ENCODE data around the gene GAB2.
A peak's percentile ranks its signal among the peaks of the same experiment; 100 is the strongest.
"Not testable (repeated sequence)": the region's sequence is repeated elsewhere in the genome, so short reads cannot be mapped to it uniquely, and the experiment has no call there.

GAB2 gene, protein sequence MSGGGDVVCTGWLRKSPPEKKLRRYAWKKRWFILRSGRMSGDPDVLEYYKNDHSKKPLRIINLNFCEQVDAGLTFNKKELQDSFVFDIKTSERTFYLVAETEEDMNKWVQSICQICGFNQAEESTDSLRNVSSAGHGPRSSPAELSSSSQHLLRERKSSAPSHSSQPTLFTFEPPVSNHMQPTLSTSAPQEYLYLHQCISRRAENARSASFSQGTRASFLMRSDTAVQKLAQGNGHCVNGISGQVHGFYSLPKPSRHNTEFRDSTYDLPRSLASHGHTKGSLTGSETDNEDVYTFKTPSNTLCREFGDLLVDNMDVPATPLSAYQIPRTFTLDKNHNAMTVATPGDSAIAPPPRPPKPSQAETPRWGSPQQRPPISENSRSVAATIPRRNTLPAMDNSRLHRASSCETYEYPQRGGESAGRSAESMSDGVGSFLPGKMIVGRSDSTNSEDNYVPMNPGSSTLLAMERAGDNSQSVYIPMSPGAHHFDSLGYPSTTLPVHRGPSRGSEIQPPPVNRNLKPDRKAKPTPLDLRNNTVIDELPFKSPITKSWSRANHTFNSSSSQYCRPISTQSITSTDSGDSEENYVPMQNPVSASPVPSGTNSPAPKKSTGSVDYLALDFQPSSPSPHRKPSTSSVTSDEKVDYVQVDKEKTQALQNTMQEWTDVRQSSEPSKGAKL

GRCh38 chr11:78417175-78417887 is at the start of gene GAB2:
Gene GAB2, minus strand, starts transcription at chr11:78417820. Its CDS starts 100 bp downstream, at chr11:78417720.
- peak; percentile 66 for DNase-seq (ENCODE audit: low spot score)

DNA sequence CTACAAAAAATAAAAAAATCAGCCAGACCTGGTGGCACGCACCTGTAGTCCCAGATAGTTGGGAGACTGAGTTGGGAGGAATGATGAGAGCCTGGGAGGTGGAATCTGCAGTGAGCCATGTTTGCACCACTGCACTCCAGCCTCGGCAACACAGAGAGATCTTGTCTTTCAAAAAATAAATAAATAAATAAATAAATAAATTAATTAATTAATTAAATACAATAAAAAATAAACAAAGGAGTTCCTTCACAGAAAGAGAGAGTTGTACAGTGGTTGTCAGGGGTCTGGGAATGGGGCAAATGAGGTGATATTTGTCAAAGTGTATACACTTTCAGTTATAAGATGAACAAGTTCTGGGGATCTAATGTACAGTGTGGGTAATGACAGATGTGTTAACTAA is 49.8 kb upstream of the GAB2 start:
- no peak for DNase-seq (ENCODE audit: low spot score)

DNA sequence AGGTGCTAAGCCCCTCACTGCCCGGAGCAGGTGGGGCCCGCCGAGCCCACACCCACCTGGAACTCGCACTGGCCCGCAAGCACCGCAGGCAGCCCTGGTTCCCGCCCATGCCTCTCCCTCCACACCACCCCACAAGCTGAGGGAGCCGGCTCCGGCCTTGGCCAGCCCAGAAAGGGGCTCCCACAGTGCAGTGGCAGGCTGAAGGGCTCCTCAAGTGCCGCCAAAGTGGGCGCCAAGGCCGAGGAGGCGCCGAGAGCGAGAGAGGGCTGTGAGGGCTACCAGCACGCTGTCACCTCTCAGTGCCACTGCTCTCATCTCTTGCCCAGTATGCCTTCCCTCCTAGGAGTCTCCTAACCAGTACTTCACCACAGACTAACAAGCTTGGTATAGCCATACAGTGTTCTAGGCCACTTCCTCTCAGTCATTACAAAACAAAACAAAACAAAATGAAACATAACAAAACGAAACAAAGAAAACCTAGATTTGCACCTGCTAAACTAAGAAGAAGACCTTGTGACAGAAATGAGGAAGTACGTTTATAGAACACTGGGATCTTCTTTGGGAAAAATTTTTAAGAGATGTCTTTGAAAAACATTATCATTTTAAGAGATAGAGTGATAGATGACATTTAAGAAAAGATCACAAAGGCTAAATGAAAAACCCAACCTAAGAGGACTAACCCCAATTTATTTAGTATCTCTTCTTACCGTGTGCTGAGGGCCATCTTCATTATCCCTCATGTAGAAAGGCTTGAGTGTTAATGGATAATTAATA is 47.7 kb upstream of the GAB2 start:
- DNase-seq (ENCODE audit: low spot score) = no peak

GRCh38 chr11:78464787-78465168 is 47.2 kb upstream of the GAB2 start:
- not testable (repeated sequence) for DNase-seq (ENCODE audit: low spot score)

DNA sequence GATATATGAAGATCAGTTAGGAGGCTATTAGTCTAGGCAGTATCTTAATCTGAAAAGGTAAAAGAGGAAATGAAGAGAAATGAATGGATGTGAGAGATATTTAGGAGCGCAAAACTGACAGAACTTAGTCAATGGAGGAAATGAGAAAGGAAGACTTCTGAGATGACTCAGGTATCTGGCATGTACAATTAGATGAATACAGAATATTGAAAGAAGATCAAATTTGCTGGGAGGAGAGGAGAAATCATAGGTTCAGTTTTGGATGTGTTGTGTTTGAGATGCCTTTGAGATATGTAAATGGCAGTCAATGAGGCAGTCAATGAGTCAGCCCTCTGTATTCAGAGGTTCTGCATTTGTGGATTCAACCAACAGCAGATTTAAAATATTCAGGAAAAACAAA is 42.9 kb upstream of the GAB2 start:
- no peak for DNase-seq (ENCODE audit: low spot score)

- DNase-seq (ENCODE audit: low spot score) = no peak
Observed at GRCh38 chr11:78459738-78460137, 42.1 kb upstream of the GAB2 start.

GRCh38 chr11:78457448-78457847 is 39.8 kb upstream of the GAB2 start:
- DNase-seq (ENCODE audit: low spot score) = no peak

DNA sequence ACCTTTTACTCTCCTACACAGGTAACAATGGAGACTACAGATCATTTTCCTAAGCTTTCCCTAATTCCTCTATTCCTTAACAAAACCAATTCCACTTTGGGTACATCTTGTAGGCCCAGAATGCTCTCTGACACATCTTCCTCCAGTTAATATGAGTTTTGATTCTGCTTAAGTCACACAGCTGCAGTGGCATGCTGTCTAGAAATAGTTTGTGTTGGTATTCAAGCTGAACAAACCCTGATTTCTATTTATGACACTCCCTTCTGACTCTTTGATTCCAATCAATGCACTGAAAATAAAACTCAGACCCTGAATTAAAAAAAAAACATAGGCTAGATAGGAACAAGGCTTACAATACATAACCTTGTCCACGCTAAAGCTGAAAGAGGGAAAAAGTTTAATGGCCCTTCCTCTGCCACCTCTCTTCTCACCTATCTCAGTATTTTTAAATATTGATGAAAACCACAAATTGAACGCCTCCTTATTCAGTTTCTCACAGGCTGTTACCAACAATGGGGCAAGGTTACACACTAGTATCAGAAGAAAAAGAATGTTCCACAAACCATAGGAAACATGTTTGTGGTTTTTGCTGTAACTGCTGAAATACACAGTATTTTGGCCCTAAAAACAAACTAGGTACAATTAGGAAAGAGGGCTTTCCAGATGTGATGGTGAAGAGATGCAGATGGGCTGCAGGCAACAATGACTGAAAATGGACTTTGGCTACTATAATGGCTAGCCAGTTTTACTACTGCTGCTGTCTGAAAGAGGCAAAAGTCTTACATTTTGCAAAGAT is 35.7 kb upstream of the GAB2 start:
- DNase-seq (ENCODE audit: low spot score) = no peak

DNA sequence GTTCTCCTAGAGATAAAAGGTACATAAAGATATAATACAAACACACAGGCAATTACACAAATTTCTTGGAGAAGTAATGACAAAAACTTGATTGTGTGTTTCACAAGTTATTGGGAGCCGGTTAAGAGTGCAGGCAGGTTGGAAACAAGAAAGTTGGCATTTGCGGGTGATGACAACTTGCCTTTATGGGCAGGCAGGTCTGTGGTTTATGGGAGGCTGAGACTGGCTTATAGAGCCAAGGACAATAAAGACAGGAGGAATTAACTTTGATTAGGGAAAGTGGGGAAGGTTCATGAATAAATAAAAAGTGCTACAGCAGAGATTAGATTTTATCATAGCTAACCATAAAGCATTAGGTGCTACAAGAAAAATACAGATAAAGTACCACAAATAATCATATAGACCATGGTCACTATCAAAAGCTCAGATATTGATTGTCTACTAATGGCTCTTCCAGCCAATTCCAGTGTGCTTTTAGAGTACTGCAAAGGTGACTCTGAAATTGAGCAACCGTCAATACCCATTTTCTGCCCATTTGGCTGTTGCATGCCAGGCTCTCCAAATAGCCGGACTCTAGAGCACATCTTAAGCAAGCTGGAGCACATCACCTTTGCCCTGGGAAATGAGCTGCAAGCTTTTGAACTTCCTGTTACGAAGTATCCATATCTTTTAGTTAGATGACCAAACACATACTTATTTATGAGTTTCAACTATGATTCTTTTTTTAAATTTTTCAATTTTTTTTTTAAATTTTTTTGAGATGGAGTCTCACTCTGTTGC is 33.9 kb upstream of the GAB2 start:
- no peak for DNase-seq (ENCODE audit: low spot score)

DNA sequence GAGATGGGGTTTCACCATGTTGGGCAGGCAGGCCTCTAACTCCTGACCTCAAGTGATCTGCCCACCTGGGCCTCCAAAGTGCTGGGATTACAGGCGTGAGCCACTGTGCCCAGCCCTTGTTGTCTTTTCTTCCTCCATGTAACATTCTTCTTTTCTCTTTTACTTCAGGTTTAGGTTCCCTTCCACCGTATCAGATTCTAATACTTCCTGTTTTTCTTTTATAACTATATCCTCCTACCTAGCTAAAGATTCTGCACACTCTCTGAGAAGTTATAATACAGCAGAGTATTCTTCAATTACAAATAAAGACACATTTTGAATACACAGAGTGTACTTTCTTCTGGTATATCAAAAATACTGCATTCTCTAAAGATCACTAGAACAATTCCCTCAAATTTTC is 33.2 kb upstream of the GAB2 start:
- DNase-seq (ENCODE audit: low spot score) = no peak

GRCh38 chr11:78449866-78450265 is 32.2 kb upstream of the GAB2 start:
- no peak for DNase-seq (ENCODE audit: low spot score)

GRCh38 chr11:78446210-78446609 is 28.6 kb upstream of the GAB2 start:
- no peak for DNase-seq (ENCODE audit: low spot score)

- DNase-seq (ENCODE audit: low spot score) = no peak
Observed at GRCh38 chr11:78444726-78445125, 27.1 kb upstream of the GAB2 start.

- no peak for DNase-seq (ENCODE audit: low spot score)
Observed at GRCh38 chr11:78441956-78442355, 24.3 kb upstream of the GAB2 start.

DNA sequence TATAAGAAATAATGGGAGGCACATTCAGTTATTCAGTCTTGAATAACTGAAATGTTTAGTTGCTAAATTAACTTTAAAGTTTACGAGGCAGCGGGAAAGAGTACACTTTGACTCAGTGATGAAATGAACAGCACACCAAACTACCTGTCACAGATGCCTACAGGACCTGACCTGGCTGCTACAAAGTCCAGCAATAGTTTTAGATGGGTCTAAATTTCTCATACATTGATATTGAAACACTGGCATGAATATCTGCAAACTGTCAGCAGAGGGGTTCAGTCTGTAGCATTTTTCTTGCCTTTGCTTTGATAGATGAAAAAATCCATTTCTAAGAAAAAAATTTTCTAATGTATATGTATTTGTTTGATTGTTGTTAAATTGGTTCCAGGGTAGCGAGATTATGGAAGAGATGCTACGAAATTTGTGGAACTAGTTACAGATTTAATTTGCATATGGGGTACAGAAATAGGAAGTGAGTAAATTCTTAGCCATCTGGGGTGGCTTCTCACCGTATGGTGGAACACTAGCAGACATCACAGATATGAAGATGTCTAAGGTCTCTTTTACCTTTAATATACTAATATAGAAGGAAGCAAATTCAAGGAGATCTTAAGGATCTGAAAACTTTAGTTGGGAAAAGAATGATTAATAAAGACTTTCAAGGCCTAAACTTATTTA is 20.8 kb upstream of the GAB2 start:
- no peak for DNase-seq (ENCODE audit: low spot score)

DNA sequence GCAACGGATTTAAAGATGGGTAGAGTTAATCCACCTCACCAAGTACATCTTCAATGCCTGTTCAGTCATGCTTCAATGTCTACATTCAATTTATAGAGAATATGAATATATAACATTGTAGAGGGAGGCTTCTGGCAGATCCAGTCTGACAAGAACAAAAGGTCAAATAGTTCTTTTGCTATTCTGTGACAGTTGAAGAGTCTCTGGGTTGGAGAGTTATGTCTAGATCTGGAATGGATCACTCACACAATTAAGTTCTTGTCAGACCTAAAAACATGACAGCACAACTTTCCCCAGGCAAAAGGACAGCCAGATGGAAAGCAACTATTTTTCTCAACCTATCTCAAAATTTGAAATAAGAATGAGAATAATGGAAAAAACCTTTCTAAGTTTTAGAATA is 15.3 kb upstream of the GAB2 start:
- no peak for DNase-seq (ENCODE audit: low spot score)

DNA sequence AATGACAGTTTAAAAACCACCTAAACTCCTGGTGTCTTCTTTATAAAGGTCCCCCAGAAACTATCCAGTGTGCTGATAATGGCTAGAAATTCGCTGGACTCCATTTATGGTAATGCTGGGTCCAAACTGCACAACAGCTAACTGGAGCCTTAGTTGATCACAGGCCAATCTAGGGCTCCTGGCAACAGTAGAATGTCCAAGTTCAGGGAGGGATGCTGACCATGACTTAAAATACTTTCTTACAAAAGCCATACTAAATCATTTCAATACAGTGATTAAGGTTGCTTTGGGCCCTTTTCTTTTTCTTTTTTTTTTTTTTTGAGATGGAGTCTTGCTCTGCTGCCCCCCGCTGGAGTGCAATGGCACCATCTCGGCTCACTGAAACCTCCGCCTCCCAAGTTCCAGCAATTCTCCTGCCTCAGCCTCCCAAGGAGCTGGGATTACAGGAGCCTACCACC is 14.5 kb upstream of the GAB2 start:
- no peak for DNase-seq (ENCODE audit: low spot score)

DNA sequence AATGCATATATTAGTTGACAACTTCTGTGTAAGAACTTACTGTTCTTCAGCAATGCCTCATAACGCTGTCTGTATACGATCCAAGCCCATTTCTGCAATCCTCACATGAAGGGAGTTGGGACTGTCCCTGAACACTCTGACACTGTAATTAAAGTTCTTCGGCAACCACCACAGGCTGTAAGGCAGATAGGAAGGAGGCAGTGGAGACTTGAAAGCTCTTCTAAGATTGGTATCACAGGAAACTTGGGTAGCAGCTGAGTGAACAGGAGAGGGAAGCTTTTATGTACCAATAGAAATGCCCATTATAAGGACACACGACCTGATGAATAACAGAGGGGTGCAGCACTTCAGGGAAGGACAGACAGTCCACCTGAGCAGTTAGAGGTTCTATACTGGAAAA is 12.0 kb upstream of the GAB2 start:
- DNase-seq (ENCODE audit: low spot score) = no peak

- no peak for DNase-seq (ENCODE audit: low spot score)
Observed at GRCh38 chr11:78429209-78429608, 11.6 kb upstream of the GAB2 start.

GRCh38 chr11:78428773-78429172 is 11.2 kb upstream of the GAB2 start:
- no peak for DNase-seq (ENCODE audit: low spot score)

Data from SW480 (cell line).